GM12892 (cell line): Measurements from ENCODE around the gene UGCG.
A peak's percentile ranks its signal among the peaks of the same experiment; 100 is the strongest.

Experiments
- POLR2A ChIP-seq: IDR thresholded peaks from 2 replicates; pipeline ENCODE4 v1.6.1; 2011; ENCODE audit warnings: low read depth, low read length, control low read depth
- POLR2AphosphoS5 ChIP-seq: IDR thresholded peaks from 2 replicates; pipeline ENCODE4 v1.6.1; 2011; ENCODE audit warnings: low read depth, low read length, control low read depth

GRCh38 chr9:111936391-111936790 lies 39.8 kb downstream of the UGCG start:
- peak; percentile 18; the same call in 1 of the 2 replicates for TF ChIP-seq POLR2A
- TF ChIP-seq POLR2AphosphoS5: no peak; the same call in 1 of the 2 replicates
